ENCODE data around the gene DVL2.

The DVL2 gene

DNA sequence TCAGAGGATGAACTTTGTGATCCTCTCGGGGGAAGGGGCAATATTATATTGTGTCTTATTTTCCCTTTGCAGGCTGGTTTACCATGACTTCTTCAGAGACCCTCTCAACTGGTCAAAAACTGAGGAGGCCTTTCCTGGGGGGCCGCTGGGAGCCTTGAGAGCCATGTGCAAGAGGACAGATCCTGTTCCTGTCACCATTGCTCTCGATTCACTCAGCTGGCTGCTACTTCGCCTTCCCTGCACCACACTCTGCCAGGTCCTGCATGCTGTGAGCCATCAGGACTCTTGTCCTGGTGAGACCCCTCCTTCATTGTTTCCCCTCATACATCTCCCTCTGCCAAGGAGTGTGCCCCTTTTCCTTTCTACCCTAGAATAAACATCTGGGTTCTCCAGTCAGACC is 20.2 kb upstream of the DVL2 start:
- no peak for TF ChIP-seq SIN3A (IDR thresholded peaks at IDR 0.05; ENCODE audit: borderline replicate concordance, insufficient read depth, low read length)
- TF ChIP-seq FOXP2 (optimal IDR thresholded peaks at IDR 0.05; ENCODE audit: borderline replicate concordance, extremely low read depth, extremely low read length, insufficient read depth), result no peak
- no peak for TF ChIP-seq TAF1 (IDR thresholded peaks at IDR 0.05; ENCODE audit: borderline replicate concordance, insufficient read depth, low read length)
- TF ChIP-seq, protein P1, sequence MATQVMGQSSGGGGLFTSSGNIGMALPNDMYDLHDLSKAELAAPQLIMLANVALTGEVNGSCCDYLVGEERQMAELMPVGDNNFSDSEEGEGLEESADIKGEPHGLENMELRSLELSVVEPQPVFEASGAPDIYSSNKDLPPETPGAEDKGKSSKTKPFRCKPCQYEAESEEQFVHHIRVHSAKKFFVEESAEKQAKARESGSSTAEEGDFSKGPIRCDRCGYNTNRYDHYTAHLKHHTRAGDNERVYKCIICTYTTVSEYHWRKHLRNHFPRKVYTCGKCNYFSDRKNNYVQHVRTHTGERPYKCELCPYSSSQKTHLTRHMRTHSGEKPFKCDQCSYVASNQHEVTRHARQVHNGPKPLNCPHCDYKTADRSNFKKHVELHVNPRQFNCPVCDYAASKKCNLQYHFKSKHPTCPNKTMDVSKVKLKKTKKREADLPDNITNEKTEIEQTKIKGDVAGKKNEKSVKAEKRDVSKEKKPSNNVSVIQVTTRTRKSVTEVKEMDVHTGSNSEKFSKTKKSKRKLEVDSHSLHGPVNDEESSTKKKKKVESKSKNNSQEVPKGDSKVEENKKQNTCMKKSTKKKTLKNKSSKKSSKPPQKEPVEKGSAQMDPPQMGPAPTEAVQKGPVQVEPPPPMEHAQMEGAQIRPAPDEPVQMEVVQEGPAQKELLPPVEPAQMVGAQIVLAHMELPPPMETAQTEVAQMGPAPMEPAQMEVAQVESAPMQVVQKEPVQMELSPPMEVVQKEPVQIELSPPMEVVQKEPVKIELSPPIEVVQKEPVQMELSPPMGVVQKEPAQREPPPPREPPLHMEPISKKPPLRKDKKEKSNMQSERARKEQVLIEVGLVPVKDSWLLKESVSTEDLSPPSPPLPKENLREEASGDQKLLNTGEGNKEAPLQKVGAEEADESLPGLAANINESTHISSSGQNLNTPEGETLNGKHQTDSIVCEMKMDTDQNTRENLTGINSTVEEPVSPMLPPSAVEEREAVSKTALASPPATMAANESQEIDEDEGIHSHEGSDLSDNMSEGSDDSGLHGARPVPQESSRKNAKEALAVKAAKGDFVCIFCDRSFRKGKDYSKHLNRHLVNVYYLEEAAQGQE (IDR thresholded peaks at IDR 0.05; ENCODE audit: insufficient read depth in 1 of 2, low read depth in 2 of 2, low read length in 2 of 2), result no peak
- no peak for TF ChIP-seq POLR2AphosphoS5 (IDR thresholded peaks at IDR 0.05; ENCODE audit: low read depth, low read length)

DNA sequence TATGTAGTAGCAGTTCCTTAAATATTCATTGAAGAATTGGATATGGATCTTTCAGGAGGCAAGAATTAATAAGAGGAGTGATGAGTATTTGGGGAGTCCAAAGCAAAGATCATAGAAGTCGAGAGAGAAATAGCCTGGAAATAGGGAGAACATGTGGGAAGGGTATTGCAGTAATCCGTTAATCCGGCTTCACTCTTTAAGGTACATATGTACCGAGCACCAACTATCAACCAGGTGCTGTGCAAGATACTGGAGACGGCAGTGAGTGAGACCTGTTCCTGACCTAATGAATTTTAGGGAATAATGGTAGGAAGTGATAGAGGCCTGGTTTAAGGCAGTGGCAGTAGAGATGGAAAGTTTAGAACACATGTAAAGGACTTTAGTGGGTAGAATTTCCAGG is 18.8 kb upstream of the DVL2 start:
- no peak for TF ChIP-seq TAF1 (IDR thresholded peaks at IDR 0.05; ENCODE audit: borderline replicate concordance, insufficient read depth, low read length)
- TF ChIP-seq, protein P1 (IDR thresholded peaks at IDR 0.05; ENCODE audit: insufficient read depth in 1 of 2, low read depth in 2 of 2, low read length in 2 of 2), result no peak
- TF ChIP-seq FOXP2 (optimal IDR thresholded peaks at IDR 0.05; ENCODE audit: borderline replicate concordance, extremely low read depth, extremely low read length, insufficient read depth), result no peak

DNA sequence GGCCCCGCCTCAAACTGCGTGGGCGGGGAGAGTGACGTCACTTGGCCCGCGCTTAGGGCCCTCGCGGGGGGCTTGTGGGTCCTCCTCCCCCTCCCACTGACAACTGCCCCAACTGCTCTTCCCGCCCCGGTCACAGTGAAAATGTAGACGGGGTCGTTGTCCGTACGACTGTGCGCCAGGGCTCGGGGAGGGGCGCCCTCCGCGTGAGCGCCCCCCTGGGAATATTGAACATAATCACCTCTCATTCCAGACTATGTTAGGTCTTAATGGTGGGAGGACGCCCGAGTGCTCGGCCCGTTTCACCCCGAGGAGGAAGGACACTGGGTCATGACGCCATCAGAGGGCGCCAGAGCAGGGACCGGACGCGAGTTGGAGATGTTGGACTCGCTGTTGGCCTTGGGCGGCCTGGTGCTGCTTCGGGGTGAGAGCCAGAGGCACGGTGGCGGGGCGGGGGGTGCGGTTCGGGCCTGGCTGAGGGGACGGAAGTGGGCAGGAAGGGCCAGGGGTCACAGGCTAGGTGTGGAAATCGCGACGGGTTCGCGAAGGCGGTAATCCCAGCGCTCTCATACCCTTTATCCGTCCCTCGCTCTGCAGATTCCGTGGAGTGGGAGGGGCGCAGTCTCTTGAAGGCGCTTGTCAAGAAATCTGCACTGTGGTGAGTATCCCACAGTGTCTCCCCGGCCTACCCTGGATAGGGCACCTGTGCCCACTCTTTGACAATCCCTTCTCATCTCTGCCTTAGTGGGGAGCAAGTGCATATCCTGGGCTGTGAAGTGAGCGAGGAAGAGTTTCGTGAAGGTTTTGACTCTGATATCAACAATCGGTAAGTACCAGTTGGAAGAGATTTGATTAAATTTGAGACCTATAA is 18.1 kb upstream of the DVL2 start, which contains the start of gene ELP5:
Gene ELP5 (plus strand): TSS at position 40 of the 868 bp plus-strand sequence. CDS start 336 bp downstream, at position 376.
- TF ChIP-seq TAF1 (IDR thresholded peaks at IDR 0.05; ENCODE audit: borderline replicate concordance, insufficient read depth, low read length) (peak; percentile 67; the same call in 1 of the 2 replicates), FOXP2 (optimal IDR thresholded peaks at IDR 0.05; ENCODE audit: borderline replicate concordance, extremely low read depth, extremely low read length, insufficient read depth) (peak; percentile 81), SIN3A (IDR thresholded peaks at IDR 0.05; ENCODE audit: borderline replicate concordance, insufficient read depth, low read length) (0 out of 2 replicates have a peak, but pooled peaks have one; percentile 74), POLR2AphosphoS5 (IDR thresholded peaks at IDR 0.05; ENCODE audit: low read depth, low read length) (no peak; the same call in 1 of the 2 replicates)
- TF ChIP-seq, protein P1 (IDR thresholded peaks at IDR 0.05; ENCODE audit: insufficient read depth in 1 of 2, low read depth in 2 of 2, low read length in 2 of 2), result peak in 1 of 2 experiments; percentile 68; a peak in 2 of 4 replicates

DNA sequence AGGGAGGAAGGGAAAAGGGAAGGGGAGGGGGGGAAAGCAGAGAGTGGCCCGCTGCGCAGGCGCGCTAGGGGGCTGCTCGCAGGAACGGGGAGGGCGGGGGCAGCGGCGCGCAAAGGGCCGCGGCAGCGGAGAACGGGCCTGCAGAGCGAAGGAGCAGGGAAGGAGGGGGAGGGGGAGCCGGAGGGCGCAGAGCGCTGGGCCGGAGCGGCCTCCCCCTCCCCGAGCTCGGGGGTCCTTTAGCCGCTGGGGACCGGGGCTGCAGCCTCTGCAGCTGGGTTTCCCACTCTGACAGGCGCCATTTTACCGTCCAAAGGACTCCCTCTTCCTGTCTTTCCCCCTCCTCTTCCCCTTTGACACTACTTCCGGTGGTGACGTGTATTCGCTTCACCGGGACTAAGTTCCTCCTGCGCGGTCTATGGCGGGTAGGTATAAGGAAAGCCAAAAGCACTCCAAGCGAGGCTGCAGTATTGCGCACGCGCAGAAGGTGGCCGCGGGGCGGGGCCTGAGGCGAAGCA is 17.4 kb upstream of the DVL2 start, which contains the start of gene CTDNEP1:
Gene CTDNEP1 (minus strand): TSS at position 74 of the 515 bp plus-strand sequence. CDS start 438 bp downstream, outside the sequence.
- TF ChIP-seq POLR2AphosphoS5 (IDR thresholded peaks at IDR 0.05; ENCODE audit: low read depth, low read length) (peak; percentile 42; the same call in 1 of the 2 replicates), TAF1 (IDR thresholded peaks at IDR 0.05; ENCODE audit: borderline replicate concordance, insufficient read depth, low read length) (peak; percentile 71; the same call in 1 of the 2 replicates), FOXP2 (optimal IDR thresholded peaks at IDR 0.05; ENCODE audit: borderline replicate concordance, extremely low read depth, extremely low read length, insufficient read depth) (no peak), SIN3A (IDR thresholded peaks at IDR 0.05; ENCODE audit: borderline replicate concordance, insufficient read depth, low read length) (no peak)
- TF ChIP-seq, protein P1 (IDR thresholded peaks at IDR 0.05; ENCODE audit: insufficient read depth in 1 of 2, low read depth in 2 of 2, low read length in 2 of 2), result peak in 1 of 2 experiments; percentile 28; a peak in 1 of 4 replicates

Data from PFSK-1 (cell line).